SK-N-SH (cell line): ENCODE measurements around the gene GALNT18. TPM values are rescaled to one million over a fixed set of nuclear protein-coding genes. Genes with fewer than 3 reads are reported as not detected.

Experiments
- CTCF ChIA-PET: fragments of 300-600, 350-600 bp; formaldehyde crosslinking; extraction: SDS; loops from one replicate; lab custom pipeline; 2021; lab: Yijun Ruan, JAX
- POLR2A ChIA-PET: fragments of 350-600 bp; sonication (Branson Sonifier 250); formaldehyde crosslinking; extraction: SDS; loops from one replicate; lab custom pipeline; 2020; ENCODE audit warnings: antibody characterized with exemption, inconsistent platforms; lab: Yijun Ruan, JAX
- DNase-seq: peaks from one replicate; pipeline ENCODE4 v3.0.0; 2012
- H2AFZ ChIP-seq: fragments of 200-600 bp; sonication (generic); 2 replicates; pipeline ENCODE4 v1.8.1; 2016; ENCODE audit warnings: antibody characterized with exemption, mild to moderate bottlenecking, low read depth
- H3F3A ChIP-seq: fragments of 200-600 bp; sonication (generic); replicated peaks from 2 replicates; pipeline ENCODE3; 2016; ENCODE audit warnings: antibody characterized with exemption, mild to moderate bottlenecking; ENCODE audit not compliant: insufficient read depth
- H3K27ac ChIP-seq, 2 experiments: fragments of 200-500 bp in 1 of 2; fragments of 200-600 bp in 1 of 2; sonication (Bioruptor generic) in 1 of 2; sonication (generic), shearing (Covaris generic) in 1 of 2; 2 replicates each; pipeline versions ENCODE4 v1.5.1 to v1.6.1; 2014 to 2016; ENCODE audit warnings: low read depth in 2 of 2, inconsistent platforms in 1 of 2, low read length in 1 of 2, mild to moderate bottlenecking in 1 of 2, mixed read lengths in 1 of 2
- H3K27me3 ChIP-seq: fragments of 200-600 bp; sonication (generic), shearing (Covaris generic); 2 replicates; pipeline ENCODE4 v1.6.1; 2016; ENCODE audit warnings: mixed run types; ENCODE audit not compliant: insufficient read depth
- H3K36me3 ChIP-seq, 2 experiments: fragments of 200-500 bp in 1 of 2; fragments of 200-600 bp in 1 of 2; sonication (Bioruptor generic) in 1 of 2; sonication (generic) in 1 of 2; replicated peaks in 1 of 2; 2 replicates each; pipeline versions ENCODE3 to v1.5.1; 2014 to 2016; ENCODE audit warnings: low read length in 1 of 2, mild to moderate bottlenecking in 1 of 2; ENCODE audit not compliant: insufficient read depth in 2 of 2, control insufficient read depth in 1 of 2
- H3K4me1 ChIP-seq, 2 experiments: fragments of 200-500 bp in 1 of 2; fragments of 200-600 bp in 1 of 2; sonication (Bioruptor generic) in 1 of 2; sonication (generic), shearing (Covaris generic) in 1 of 2; 2 replicates each; pipeline versions ENCODE4 v1.5.1 to v1.6.1; 2014 to 2016; ENCODE audit warnings: low read depth in 1 of 2, low read length in 1 of 2, mixed run types in 1 of 2; ENCODE audit not compliant: insufficient read depth in 2 of 2, control insufficient read depth in 1 of 2
- H3K4me2 ChIP-seq: fragments of 200-600 bp; sonication (generic), shearing (Covaris generic); 2 replicates; pipeline ENCODE4 v1.6.1; 2017; ENCODE audit warnings: mixed run types
- H3K4me3 ChIP-seq, 2 experiments: fragments of 200-500 bp in 1 of 2; fragments of 200-600 bp in 1 of 2; sonication (Bioruptor generic) in 1 of 2; sonication (generic), shearing (Covaris generic) in 1 of 2; 2 replicates each; pipeline versions ENCODE4 v1.5.1 to v1.8.1; 2014 to 2016; ENCODE audit warnings: low read depth in 2 of 2, inconsistent platforms in 1 of 2, low read length in 1 of 2, mild to moderate bottlenecking in 1 of 2, mixed read lengths in 1 of 2, moderate library complexity in 1 of 2
- H3K79me2 ChIP-seq: fragments of 200-600 bp; sonication (generic); 2 replicates; pipeline ENCODE4 v1.8.1; 2017; ENCODE audit warnings: mild to moderate bottlenecking; ENCODE audit not compliant: insufficient read depth
- H3K9ac ChIP-seq: fragments of 200-600 bp; sonication (generic); 2 replicates; pipeline ENCODE4 v1.6.1; 2017; ENCODE audit warnings: mixed run types
- H3K9me2 ChIP-seq: fragments of 200-600 bp; sonication (generic); 2 replicates; pipeline ENCODE4 v1.6.1; 2017; ENCODE audit warnings: mixed run types
- H3K9me3 ChIP-seq: fragments of 200-600 bp; sonication (generic); 2 replicates; pipeline ENCODE4 v1.6.1; 2017; ENCODE audit warnings: mixed run types, mild to moderate bottlenecking, moderate library complexity
- H4K20me1 ChIP-seq: fragments of 200-600 bp; sonication (generic); 2 replicates; pipeline ENCODE4 v1.6.1; 2017; ENCODE audit warnings: mild to moderate bottlenecking, mixed run types; ENCODE audit not compliant: insufficient read depth
- FOSL2 ChIP-seq: IDR thresholded peaks from 2 replicates; pipeline ENCODE4 v1.4.0; 2012; ENCODE audit warnings: low read depth, mild to moderate bottlenecking, moderate library complexity, borderline replicate concordance
- FOXM1 ChIP-seq: IDR thresholded peaks from 2 replicates; pipeline ENCODE4 v1.4.0; 2012; ENCODE audit warnings: low read depth, mild to moderate bottlenecking
- JUND ChIP-seq: IDR thresholded peaks from 2 replicates; pipeline ENCODE4 v1.4.0; 2012
- MXI1 ChIP-seq: IDR thresholded peaks from 2 replicates; pipeline ENCODE4 v1.6.1; 2012; ENCODE audit warnings: mild to moderate bottlenecking, low read depth, low read length, improper control_type of control experiment
- POLR2AphosphoS5 ChIP-seq: IDR thresholded peaks from 2 replicates; pipeline ENCODE4 v1.6.1; 2012; ENCODE audit warnings: low read depth, low read length
- REST ChIP-seq: IDR thresholded peaks from 2 replicates; pipeline ENCODE4 v1.6.1; 2012; ENCODE audit warnings: mild to moderate bottlenecking, low read depth, low read length, moderate library complexity
- RFX5 ChIP-seq: IDR thresholded peaks from 2 replicates; pipeline ENCODE4 v1.6.1; 2012; ENCODE audit warnings: mild to moderate bottlenecking, improper control_type of control experiment, low read length
- TAF1 ChIP-seq: IDR thresholded peaks from 2 replicates; pipeline ENCODE4 v1.6.1; 2012; ENCODE audit warnings: low read depth, mild to moderate bottlenecking, low read length, moderate library complexity, borderline replicate concordance
- USF1 ChIP-seq: IDR thresholded peaks from 2 replicates; pipeline ENCODE4 v1.4.0; 2012; ENCODE audit warnings: low read depth, borderline replicate concordance
- YY1 ChIP-seq: IDR thresholded peaks from 2 replicates; pipeline ENCODE4 v1.4.0; 2012; ENCODE audit warnings: low read depth, mild to moderate bottlenecking
- ZBTB33 ChIP-seq: IDR thresholded peaks from 2 replicates; pipeline ENCODE4 v1.4.0; 2012; ENCODE audit warnings: low read depth, borderline replicate concordance
- WGBS: methylation state at CpG from one replicate; pipeline ENCODE4 v1.1.6; 2017; ENCODE audit warnings: low lambda C conversion rate; 5-methylcytosine and 5-hydroxymethylcytosine counted together
- polyA plus RNA-seq, 3 experiments: library from polyadenylated mRNA; depleted of rRNA; stranded (reverse); fragments of >200 nt; gene quantifications; 2 replicates each; pipeline ENCODE4 v1.2.3, GENCODE V29; 2012

Gene GALNT18
- polyA plus RNA-seq, 1 of the 3 experiments (the other 2 are of a cell fraction) = 0.64 TPM

GRCh38 chr11:11247576-11247975 is 374.2 kb downstream of the GALNT18 start (continued):
- TF ChIP-seq USF1 (no peak), JUND (no peak), REST (no peak), ZBTB33 (no peak), POLR2AphosphoS5 (no peak), MXI1 (no peak), RFX5 (no peak), FOXM1 (no peak), YY1 (no peak), TAF1 (no peak)
- TF ChIP-seq, all 33 proteins: peak for 0

DNA sequence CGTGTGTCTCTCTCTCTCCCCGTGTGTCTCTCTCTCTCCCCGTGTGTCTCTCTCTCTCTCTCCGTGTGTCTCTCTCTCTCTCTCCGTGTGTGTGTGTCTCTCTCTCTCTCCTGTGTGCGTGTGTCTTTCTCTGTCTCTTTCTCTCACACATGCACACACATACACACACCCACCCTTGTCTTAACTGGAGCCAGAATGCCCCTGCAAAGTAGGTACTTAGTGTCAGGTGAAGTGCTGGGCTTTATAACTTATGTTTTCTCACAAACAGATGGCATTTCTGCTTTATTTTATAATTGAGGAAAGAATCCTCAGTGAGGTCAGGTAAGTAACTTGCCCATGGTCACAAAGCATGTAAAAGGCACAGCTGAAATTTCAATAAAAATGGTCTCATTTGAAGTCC is 374.7 kb downstream of the GALNT18 start:
- 61% methylated on average over 6 of the region's 6 CpGs for WGBS
- Histone ChIP-seq H3K4me1 (peaks cover 0 to 2% of the 10 kb centered on the region in 2 experiments; a peak in 1 of 4 replicates), H3K27ac (no peak overlapping the region), H3K36me3 (no peaks in the 10 kb centered on the region), H3K9ac (no peak overlapping the region), H3K4me2 (no peak overlapping the region), H3K9me2 (no peaks in the 10 kb centered on the region), H4K20me1 (no peaks in the 10 kb centered on the region), H2AFZ (no peak overlapping the region), H3K4me3 (no peak overlapping the region), H3K9me3 (no peaks in the 10 kb centered on the region), H3F3A (no peaks in the 10 kb centered on the region), H3K27me3 (0 out of 2 replicates have a peak, but pooled peaks cover 6% of the 10 kb centered on the region), H3K79me2 (no peaks in the 10 kb centered on the region)
- no peak for DNase-seq
- no peak for TF ChIP-seq YY1
- TF ChIP-seq FOSL2 = no peak
- no peak for TF ChIP-seq ZBTB33
- POLR2A ChIA-PET = no interaction called here
- CTCF ChIA-PET = no interaction called here
